ENCODE measurements around the gene NPAS3.
"Not testable (repeated sequence)": the region's sequence is repeated elsewhere in the genome, so short reads cannot be mapped to it uniquely, and the experiment has no call there.

The NPAS3 gene

DNA sequence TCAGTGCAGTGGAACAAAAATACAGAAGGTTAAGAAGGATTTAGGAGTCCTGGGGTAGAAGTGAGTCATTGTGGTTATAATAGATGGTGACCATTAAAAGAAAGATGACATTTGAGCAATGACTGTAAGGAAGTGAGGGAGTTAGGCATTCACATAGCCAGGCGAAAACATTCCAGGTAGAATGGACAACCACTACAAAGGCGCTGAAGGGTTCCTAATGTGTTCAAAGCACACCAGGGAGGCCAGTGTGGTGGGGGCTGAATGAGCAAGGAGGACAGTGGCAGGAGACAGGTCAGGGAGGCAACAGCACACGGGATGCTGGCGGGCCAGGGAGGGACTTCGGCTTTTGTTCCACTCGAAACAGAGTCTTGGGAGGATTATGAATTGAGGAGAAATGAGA lies 129.9 kb downstream of the NPAS3 start:
- DNase-seq (ENCODE audit: low read depth in 2 of 3, low spot score in 1 of 3): no peak

DNA sequence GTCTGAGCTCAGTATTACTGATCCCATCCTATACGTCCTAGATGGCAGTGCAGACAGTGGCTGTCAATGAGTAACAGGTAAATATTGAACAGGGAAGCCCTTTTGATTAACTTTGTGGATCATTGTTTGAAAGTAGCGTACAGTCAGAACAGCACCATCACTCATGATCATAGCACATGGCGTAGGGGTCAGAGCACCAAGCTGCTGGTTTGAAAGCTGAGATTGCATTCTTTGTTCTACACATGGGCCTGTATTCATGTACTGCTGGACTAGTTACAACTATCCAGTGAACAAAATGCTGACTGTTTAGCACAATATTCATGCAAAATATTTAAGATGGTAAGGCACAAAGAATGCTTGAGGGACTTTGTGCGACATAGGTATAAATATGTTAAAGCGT lies 131.8 kb downstream of the NPAS3 start:
- no peak for DNase-seq (ENCODE audit: low read depth in 2 of 3, low spot score in 1 of 3)

DNA sequence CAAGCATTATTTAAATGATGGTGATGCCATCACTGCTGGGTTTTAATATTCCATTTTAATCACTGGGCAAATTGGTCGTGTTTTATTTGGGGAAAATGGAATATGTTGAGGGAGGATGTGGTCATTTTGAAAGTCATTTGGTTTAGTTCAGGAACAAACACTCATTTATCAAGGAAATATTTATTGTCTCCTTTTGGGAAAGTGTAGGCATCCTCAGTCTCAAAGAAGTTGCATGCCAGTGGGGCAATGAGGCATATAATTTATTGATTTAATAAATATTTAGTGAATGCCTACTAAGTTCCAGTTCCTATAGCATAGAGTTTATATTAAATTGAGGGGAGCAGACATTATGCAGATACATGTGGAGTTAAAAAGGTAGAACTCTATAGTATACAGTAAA lies 134.3 kb downstream of the NPAS3 start:
- DNase-seq (ENCODE audit: low read depth in 2 of 3, low spot score in 1 of 3): no peak

DNA sequence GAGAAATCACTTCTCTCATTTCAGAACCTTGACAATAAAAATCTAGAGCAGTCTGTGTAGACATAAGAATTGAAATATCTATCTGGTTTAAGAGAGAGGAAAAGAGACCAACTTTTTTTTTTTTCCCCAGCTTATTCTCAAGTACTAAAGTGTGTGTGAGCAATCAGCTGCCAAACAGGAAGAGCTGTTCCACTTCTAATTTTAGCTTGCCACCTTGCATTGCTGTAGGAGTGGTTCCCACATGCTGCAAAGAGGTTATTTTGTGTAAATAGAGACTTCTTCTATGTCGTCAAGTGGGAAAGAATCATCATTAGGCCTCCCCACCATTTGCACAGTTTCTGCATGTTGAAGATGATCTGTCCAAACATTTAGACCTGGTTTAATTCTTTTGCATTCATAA lies 142.6 kb downstream of the NPAS3 start:
- DNase-seq (ENCODE audit: low read depth in 2 of 3, low spot score in 1 of 3): no peak

DNA sequence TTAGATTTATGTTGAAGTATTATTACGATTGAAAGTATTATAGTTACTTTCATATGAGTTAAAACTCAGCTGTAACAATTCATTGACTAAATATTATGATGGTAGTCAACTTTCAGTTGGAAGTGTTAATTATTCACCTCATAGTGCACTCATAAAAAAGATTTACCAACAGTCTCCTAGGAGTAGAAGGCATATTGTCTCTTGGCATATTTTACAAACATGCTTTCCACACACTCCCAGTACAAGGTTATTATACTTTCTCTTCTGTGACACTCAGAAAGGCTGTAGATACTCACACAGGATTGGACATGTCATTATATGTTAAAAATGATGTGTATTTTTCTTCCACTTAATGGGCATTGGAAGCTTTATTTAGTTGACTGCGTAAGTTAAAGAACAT lies 147.1 kb downstream of the NPAS3 start:
- DNase-seq (ENCODE audit: low read depth in 2 of 3, low spot score in 1 of 3): no peak

DNA sequence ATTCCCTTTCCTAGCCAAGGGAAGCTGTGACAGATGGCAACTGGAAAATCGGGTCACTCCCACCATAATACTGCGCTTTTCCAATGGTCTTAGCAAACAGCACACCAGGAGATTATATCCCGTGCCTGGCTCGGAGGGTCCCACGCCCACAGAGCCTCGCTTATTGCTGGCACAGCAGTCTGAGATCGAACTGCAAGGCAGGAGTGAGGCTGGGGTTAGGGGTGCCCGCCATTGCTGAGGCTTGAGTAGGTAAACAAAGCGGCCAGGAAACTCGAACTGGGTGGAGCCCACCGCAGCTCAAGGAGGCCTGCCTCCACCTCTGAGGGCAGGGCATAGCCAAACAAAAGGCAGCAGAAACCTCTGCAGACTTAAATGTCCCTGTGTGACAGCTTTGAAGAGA lies 149.6 kb downstream of the NPAS3 start:
- DNase-seq (ENCODE audit: low read depth in 2 of 3, low spot score in 1 of 3): not testable (repeated sequence)

DNA sequence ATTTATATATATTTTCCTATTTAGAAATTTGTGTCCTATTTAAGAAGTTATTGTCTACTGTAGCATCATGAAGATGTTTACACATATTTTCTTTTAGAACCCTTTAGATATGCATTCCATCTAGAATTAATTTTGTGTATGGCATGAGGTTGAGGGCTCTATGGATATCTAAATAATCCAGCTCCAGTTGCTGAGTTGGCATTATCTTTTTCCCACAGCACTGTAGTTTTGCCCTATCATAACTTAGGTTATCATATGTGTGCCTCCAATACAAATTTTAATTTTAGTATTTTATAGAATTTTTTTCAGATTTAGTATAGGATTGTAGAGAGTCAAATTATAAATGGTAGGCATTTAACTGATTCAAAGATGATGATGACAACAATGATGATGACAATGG lies 159.3 kb downstream of the NPAS3 start:
- DNase-seq (ENCODE audit: low read depth in 2 of 3, low spot score in 1 of 3): no peak

DNA sequence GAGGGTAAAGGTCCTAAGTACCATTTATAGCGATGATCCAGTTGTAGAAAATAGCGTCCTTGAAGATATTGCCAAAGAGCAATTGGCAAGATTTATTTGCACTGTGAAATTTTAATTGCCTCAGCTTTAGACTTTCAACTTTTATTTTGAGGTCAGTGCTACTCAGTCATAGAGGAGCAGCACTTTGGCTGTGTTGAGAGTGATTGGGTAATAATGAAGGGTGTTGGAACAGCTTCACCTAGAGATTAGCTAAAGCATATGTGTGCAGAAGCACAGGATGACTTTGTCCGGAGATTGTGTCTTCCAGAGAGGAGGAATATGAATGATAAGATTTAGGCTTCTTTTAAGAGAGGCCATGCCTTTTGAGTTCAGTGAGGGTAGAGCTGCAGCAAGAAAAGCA lies 164.8 kb downstream of the NPAS3 start:
- DNase-seq (ENCODE audit: low read depth in 2 of 3, low spot score in 1 of 3): no peak

DNA sequence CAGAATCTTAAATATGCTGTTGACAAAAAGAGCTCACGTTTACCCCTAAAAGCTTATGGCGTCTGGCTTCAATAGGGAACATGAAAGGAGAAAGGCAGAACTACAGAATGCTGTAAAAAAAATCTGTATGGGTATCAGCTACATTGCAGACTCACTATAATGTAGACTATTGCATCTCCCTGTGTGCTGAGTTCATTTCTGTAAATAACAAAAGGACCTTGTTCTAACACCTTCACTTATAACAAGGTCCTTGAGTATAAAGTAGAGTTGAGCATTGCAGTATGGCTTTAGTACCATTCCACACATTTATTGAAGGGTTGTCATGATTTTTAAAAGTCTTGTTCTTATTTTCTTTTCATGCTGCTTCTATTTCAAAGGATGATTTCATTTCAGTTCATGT lies 165.3 kb downstream of the NPAS3 start:
- no peak for DNase-seq (ENCODE audit: low read depth in 2 of 3, low spot score in 1 of 3)

DNA sequence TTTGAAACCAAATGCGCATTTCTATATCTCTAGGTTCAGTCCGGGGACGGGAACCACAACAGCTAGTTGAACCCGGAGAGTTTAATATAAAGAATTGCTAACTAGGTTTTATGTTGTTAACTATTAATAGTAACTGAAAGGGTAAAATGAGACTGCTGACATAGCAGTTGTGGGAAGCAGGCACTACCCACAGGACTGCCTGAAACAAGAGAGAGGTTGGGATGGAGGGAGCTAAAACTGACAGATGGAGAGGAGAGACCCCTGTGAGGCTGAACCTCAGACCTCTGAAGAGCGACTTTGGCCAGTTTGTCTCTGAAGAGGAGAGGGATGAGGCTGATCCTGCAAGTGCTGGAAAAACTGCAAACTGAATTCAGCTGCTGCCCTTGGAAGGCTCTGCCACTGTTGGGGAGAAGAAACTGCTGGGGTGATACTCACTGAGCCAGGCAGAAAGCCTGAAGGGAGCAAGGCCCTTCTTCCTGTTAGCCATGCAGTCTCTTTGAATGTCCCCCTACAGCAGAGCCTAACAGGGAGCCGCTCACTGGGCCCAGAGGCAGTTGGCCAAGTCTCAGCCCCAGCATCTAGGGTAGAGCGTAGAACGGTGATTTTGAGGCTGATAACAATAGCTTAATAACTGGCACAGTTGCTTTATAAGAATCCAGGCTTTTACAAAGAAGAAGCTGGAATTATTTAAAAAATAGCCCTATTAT lies 172.2 kb downstream of the NPAS3 start:
- DNase-seq (ENCODE audit: low read depth in 2 of 3, low spot score in 1 of 3): no peak

DNA sequence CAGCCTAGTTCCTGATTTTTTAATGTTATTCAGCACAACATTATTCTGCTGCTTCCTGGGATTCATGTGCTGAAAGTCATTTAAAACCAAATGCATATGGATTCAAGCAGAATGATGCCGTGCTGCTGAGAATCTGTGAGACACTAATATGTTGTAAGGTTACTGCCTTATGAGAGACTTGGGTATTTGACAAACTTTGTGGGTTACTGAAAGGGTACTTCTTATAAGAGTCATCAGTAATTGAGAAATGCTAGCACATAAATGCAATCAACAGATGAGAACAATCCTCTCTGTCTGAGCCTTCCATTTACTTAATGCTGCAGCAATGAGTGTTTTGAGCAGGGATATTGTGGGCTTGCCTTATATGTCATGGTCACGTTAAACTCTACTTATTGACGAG lies 175.7 kb downstream of the NPAS3 start:
- no peak for DNase-seq (ENCODE audit: low read depth in 2 of 3, low spot score in 1 of 3)

DNA sequence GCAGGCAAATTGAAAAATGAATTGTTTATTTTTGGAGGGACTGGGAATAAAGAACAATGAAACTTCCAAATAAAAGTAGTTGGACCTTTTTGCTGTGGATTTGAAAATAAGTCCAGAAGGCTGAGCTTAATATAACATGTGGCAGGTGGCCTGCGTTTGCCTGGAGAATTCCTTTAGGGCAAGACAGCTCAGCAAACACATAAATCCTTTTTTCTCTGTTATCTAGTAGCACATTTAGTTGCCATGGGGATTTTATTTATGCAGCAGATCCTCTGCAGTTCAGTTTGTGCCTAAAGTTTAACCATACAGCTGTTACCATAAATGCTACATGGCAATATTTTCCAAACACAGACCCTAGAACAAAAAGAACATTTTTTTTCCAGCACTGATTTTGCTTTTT lies 180.0 kb downstream of the NPAS3 start:
- no peak for DNase-seq (ENCODE audit: low read depth in 2 of 3, low spot score in 1 of 3)

DNA sequence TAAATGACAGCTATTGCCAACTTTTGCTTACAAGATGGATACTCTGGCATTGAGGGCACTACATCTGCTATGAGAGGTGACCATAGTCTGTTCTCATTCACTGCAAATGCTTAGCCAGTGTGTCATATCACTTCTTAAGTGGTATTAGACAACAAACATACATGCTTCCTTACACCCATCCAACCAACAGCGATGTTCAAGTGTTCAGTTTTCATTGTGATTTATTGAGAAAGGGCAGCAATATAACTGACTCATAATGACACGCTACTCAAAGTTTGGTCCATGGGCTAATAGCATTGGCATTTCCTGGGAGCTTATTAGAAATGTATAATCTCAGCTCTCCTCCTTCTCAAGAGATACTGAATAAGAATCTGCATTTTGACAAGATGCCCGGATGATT lies 181.7 kb downstream of the NPAS3 start:
- no peak for DNase-seq (ENCODE audit: low read depth in 2 of 3, low spot score in 1 of 3)

DNA sequence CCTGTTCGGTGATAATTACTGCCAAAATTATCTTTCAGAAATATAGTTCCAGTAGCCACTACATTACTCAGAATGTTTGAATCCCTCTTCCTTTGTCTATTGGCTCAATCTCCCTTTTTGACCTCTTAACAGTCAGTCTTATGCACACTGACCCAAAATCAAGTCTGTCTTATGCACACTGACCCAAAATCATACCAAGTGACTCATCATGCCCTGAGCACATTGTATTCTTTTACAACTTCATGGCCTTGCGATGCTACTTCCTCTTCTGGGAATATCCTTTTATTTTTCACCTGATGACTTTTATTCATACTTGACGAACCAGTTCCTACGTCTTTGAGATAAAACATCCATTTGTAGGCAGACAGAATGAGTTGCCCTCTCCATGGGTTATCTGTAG lies 182.3 kb downstream of the NPAS3 start:
- DNase-seq (ENCODE audit: low read depth in 2 of 3, low spot score in 1 of 3): no peak

DNA sequence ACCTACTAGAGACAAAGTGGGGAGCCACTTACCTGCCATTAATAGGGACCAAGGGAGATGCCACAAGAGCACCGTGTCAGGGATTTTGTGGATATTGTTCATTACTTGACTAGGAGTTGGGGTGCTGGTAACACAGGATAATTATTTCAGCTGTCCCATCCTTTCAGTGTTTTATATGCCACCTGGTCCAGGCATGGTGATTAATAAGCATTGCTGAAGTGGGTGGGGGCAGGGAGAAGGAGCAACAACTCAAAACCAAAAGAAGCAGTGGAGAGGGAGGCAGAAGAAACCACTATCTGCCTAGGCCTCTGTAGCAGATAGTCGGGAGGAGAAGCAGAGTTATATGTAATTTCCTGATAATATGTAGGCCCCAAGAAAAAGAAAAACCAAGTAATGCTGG lies 184.6 kb downstream of the NPAS3 start:
- no peak for DNase-seq (ENCODE audit: low read depth in 2 of 3, low spot score in 1 of 3)

DNA sequence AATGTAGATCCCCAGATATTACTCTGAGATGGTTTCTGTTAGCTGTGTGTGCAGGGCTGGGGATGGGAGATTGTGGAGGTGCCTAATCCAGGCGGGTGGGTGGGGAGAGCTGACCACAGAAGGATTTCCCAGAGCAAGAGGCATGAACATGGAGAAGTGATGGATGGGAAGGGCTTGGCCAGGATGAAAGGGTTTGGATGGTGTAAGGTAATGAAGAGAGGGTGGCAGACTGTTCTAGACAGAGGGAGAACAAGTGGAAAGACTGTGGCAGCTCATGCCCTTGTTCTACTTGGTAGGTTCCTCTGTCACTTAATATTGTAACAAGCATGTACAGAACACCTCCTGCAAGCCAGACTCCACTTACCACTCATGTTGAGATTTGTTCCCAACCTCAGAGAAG lies 187.8 kb downstream of the NPAS3 start:
- no peak for DNase-seq (ENCODE audit: low read depth in 2 of 3, low spot score in 1 of 3)

DNA sequence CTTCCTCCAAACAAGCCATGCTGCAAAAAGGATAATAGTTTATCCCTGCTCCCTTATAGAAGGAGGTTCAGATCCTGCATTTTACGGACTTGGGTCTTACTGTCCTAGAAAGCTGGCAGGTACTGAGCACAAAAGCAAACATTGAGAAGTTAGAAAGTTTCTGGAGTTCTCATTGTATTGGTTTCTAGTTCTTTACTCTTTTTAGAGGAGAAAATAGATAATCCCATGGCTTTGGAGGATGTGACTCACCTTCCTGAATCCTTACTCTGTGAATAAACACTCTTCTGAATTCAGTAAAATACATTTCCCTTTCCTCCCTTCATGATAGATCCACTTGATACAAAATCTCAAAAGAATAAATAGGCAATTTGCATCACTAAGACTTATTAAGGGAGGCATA lies 188.9 kb downstream of the NPAS3 start:
- DNase-seq (ENCODE audit: low read depth in 2 of 3, low spot score in 1 of 3): no peak

DNA sequence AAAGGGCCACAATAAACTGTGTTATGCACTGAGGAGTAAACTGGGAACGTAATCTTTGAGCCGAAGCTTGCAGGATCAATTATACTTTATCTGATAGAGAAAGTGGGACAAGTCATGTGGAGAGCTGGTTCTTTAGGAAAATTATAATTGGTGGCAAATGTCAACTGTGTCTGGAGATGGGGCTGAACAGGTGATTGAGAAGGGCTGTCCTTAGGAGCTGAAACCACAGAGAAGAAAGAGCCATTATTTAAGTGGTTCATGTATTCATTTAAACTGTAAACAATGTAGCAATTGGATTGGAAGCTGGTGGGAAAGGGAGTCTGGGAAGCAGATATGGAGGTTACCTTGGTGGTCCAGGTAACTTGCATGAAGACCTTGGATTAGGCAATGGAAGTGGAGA lies 193.1 kb downstream of the NPAS3 start:
- no peak for DNase-seq (ENCODE audit: low read depth in 2 of 3, low spot score in 1 of 3)

DNA sequence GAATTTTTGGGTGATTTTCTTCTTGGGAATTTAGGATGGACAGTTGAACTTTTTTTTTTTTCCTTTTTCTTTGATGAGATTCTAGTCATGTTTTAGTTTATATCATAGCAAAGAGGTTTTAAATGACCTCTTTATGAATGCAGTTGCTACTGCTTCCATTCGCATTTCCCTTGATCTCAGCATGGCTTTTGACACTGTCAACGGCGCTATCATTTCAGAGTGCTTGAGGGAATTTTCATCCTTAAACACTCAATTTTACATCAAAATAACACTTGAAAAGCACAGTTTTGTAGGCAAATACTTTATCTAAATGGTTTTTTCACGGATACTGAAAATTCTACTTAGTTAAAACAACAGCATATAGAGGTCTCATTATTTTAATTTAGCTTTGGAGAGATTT lies 195.5 kb downstream of the NPAS3 start:
- DNase-seq (ENCODE audit: low read depth in 2 of 3, low spot score in 1 of 3): no peak

DNA sequence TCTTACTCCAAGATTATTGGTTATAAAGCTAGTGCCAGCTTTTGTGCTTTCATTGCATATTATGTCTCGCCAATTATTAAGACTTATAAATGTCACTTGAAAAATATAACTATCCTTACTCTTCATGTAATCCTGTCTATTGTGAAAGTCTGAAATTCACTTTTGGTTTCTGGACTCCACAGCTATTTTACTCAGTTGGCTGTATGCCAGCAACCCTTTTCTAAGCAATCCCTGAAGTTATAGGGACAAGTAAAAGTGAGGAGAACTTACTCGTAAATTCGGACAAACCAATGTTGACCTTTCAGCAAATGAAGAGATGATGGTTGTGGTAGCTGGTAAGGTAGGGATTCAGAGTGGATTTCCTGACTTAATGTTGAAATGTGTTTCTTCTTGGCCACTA lies 196.3 kb downstream of the NPAS3 start:
- no peak for DNase-seq (ENCODE audit: low read depth in 2 of 3, low spot score in 1 of 3)

DNA sequence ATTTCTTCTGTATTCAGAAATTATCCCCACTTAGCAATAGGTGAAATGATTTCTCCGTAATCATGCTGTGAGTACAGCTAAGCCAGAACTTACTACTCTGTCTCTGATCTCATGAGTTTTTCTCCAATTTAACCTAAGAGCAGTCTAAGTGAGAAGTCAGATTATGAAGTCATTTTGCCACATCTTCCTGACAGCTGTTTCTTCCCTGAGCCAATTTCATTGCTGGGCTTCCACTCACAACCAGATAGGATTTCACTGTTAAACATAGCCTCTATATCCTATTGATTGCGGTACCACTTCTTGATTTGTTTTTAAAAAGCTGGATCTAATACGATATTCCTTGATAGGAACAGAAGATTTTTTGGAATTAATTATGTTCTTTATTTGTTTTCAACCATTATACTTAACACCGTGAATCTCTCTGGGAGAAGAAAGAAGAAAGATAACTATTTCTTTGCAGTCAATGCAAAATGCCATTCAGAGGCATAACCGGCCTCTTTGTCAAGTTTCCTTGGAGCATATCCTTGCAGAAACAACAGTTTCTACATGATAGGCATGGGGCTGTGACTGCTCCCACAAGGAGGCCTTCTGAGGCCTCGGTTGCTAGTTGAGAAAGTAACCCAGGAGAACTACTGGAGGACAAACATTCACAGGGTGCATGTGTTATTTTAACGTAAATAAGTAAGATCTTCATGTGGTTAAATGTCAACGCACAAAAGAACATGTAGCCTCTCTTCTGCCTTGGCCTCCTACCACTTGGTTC lies 212.2 kb downstream of the NPAS3 start:
- no peak for DNase-seq (ENCODE audit: low read depth in 2 of 3, low spot score in 1 of 3)

DNA sequence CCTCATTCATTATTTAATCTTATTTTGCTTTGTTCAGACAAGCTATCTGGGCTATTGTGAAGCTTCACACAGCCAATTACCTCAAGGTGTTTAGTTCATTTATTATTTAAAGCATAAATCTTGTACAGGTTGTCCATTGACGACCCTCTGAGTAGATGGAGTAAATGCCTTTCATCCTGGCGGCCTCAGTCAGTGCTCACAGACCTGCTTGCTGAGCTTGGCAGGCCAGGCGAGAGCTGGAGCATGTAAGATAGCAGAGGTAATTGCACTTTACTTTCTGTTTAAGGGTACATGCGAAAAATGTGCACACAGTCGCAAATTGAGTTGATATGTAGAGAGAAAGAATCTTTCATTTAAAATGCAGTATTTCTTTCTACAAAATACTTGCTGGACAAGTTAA lies 224.4 kb downstream of the NPAS3 start:
- no peak for DNase-seq (ENCODE audit: low read depth in 2 of 3, low spot score in 1 of 3)

DNA sequence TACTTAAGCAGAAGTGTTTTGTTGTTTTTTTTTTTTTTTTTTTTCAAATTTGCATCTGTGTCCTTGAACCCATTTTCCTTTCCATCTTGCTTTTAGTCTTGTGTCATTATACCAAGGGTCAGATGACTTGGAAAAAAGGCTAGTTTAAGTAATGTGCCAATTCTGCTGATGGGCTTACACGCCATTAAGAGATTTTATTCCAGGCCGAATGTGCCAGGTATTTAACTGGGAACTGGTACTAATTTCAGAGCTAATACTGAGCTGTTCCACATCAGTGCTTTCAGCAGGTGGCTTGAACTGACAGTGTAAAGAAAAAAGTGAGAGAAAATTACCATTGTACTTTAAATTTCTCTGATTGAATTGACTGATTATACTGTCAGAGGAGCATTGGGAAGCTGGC lies 224.9 kb downstream of the NPAS3 start:
- DNase-seq (ENCODE audit: low read depth in 2 of 3, low spot score in 1 of 3): no peak
